ENCODE data around the gene PPP5C.
"Not testable (repeated sequence)": the region's sequence is repeated elsewhere in the genome, so short reads cannot be mapped to it uniquely, and the experiment has no call there.

PPP5C gene

GRCh38 chr19:46393456-46394401, 46.8 kb downstream of the PPP5C start:
- peaks cover 40% of the 10 kb centered on the region for H3K36me3 Mint-ChIP-seq
- DNase-seq (ENCODE audit: low spot score in 2 of 2): no peak

GRCh38 chr19:46394402-46394797, 47.5 kb downstream of the PPP5C start:
- DNase-seq (ENCODE audit: low spot score in 2 of 2) (no peak), ATAC-seq (no peak)
- H3K27ac Mint-ChIP-seq: no peak overlapping the region
- no peak overlapping the region for H3K4me3 Mint-ChIP-seq
- H3K9me3 Mint-ChIP-seq: no peaks in the 10 kb centered on the region
- H3K36me3 Mint-ChIP-seq: peaks cover 34% of the 10 kb centered on the region
- H3K4me1 Mint-ChIP-seq: peaks cover 5% of the 10 kb centered on the region

More at GRCh38 chr19:46393456-46394401, 46.8 kb downstream of the PPP5C start:
- H3K4me3 Mint-ChIP-seq: no peak overlapping the region
- ATAC-seq: no peak
- H3K9me3 Mint-ChIP-seq: no peaks in the 10 kb centered on the region
- H3K4me1 Mint-ChIP-seq: peaks cover 5% of the 10 kb centered on the region
- H3K27ac Mint-ChIP-seq: peak overlapping the region; percentile 33

DNA sequence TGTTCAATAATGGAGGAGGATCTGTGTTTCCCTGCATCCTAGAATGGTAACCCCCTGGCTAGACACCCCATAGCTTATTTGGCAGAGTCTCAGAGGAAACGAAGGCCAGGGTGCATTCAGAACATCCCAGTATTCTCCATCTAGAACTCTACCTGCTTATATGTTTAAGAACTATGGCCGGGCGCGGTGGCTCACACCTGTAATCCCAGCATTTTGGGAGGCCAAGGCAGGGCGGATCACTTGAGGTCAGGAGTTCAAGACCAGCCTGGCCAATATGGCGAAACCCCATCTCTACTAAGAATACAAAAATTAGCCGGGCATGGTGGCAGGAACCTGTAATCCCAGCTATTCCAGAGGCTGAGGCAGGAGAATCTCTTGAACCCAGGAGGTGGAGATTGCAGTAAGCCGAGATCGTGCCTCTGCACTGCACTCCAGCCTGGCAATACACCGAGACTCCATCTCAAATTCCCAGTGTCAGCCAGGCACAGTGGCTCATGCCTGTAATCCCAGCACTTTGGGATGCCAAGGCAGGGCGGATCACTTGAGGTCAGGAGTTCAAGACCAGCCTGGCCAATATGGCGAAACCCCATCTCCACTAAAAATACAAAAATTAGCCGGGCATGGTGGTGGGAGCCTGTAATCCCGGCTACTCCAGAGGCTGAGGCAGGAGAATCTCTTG, 51.1 kb downstream of the PPP5C start:
- not testable (repeated sequence) for H3K27ac Mint-ChIP-seq; DNase-seq (ENCODE audit: low spot score in 2 of 2); H3K9me3 Mint-ChIP-seq; ATAC-seq; H3K4me3 Mint-ChIP-seq; H3K4me1 Mint-ChIP-seq; H3K36me3 Mint-ChIP-seq

GRCh38 chr19:46402725-46403124, 55.8 kb downstream of the PPP5C start:
- no peak for ATAC-seq
- Mint-ChIP-seq H3K9me3 (no peaks in the 10 kb centered on the region), H3K36me3 (no peaks in the 10 kb centered on the region), H3K27ac (no peak overlapping the region), H3K4me3 (no peak overlapping the region), H3K4me1 (peaks cover 14% of the 10 kb centered on the region)
- DNase-seq (ENCODE audit: low spot score in 2 of 2): no peak

DNA sequence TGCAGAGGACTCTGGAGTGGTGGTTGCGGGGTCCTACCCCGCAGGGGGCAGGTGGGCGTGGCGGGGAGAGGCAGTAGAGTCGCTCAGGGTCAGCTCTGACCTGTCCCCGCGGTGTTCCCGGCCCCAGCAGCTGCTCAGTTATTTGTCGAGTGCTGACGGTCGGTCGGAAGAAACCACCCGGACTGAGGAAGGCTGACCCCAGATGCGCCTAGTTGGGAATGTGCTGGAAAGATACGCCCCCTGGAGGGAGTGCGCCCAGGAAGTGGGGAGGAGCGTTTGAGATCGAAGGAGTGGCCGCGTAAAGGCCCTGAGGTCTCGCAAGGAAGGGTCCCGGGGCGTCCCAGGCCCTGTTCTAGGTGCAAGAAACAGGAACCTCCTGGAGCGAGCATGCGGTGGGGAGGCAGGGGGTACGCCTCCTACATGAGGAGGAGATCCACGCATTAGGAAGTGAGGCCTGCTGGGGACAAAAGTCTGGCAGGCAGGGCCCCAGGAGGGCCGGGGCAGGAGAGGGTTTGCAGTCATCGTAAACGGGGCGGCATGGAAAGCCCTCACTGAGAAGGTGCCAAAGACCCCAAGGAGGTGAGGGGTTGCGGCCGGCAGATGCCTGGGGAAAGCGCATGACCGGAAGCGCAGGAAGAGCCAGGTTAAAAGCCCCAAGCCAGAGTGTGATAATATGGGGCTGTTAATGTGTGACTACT, 57.3 kb downstream of the PPP5C start:
- ATAC-seq (peak; percentile 25), DNase-seq (ENCODE audit: low spot score in 2 of 2) (no peak)
- Mint-ChIP-seq H3K4me3 (peak overlapping the region; percentile 69), H3K36me3 (no peaks in the 10 kb centered on the region), H3K4me1 (peaks cover 27% of the 10 kb centered on the region), H3K9me3 (no peaks in the 10 kb centered on the region), H3K27ac (no peak overlapping the region)

DNA sequence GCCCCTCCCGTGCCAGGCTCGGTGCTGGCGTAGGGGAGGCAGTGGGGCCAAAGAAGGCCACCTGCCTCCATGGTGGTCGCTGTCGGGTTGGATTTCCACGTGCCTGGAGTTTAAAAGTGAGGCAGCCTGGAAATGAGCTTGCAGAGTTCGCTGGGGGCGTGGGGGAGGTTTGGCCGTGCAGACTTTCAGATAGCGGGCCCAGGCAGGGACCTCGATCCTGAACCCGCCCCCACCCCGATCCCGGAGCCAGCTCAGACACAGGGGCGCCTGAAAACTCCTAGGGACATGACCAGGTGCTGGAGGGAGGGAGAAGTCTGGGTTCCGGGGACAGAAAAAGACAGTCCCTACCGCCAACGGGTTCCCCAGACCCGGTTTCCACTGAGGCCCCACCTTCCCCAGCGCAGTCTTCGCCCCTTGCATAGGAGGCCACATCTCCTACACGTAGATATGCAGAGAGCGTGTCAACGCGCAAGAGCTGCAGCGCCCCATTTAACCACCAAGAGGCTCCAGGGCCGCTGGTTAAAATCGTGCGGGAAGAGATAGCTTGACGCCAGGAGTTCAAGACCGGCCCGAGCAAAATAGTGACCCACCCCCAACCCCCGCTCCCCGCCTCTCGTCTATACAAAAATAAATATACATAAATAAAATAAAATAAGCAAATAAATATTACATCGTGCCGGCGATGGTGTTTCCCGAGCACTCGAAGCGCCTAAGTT, 58.0 kb downstream of the PPP5C start:
- ATAC-seq: peak; percentile 19

DNA sequence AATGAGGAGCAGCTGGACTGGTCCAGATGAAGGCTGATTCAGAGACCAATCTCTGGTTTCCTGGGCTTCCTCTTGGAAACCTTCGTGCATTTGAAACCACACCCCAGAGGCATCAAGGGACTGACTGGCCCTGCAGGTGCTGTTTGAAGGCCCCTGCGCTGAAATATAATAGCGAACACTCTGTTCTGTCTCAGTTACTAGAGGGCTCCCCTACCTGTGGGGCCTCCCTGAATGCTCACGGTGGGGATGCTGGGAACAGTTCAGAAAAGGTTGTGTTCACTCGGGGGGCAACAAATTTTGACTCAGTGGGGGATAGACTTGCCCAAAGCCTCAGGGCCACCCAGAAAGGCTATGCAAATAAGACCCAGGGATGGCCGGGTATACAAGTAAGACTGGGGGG, 60.1 kb downstream of the PPP5C start:
- Mint-ChIP-seq H3K27ac (no peak overlapping the region), H3K4me3 (no peak overlapping the region), H3K36me3 (no peaks in the 10 kb centered on the region), H3K9me3 (no peaks in the 10 kb centered on the region), H3K4me1 (peaks cover 32% of the 10 kb centered on the region)
- ATAC-seq (no peak), DNase-seq (ENCODE audit: low spot score in 2 of 2) (no peak)

More for the DNA sequence above, 58.0 kb downstream of the PPP5C start:
- Mint-ChIP-seq H3K4me1 (peaks cover 27% of the 10 kb centered on the region), H3K4me3 (peak overlapping the region; percentile 69), H3K36me3 (no peaks in the 10 kb centered on the region), H3K9me3 (no peaks in the 10 kb centered on the region), H3K27ac (no peak overlapping the region)
- DNase-seq (ENCODE audit: low spot score in 2 of 2): no peak

GRCh38 chr19:46407856-46408663, 61.2 kb downstream of the PPP5C start:
- no peaks in the 10 kb centered on the region for H3K9me3 Mint-ChIP-seq
- ATAC-seq (no peak), DNase-seq (ENCODE audit: low spot score in 2 of 2) (no peak)
- H3K4me1 Mint-ChIP-seq: peaks cover 42% of the 10 kb centered on the region
- peak overlapping the region; percentile 30 for H3K27ac Mint-ChIP-seq
- no peak overlapping the region for H3K4me3 Mint-ChIP-seq
- no peaks in the 10 kb centered on the region for H3K36me3 Mint-ChIP-seq

DNA sequence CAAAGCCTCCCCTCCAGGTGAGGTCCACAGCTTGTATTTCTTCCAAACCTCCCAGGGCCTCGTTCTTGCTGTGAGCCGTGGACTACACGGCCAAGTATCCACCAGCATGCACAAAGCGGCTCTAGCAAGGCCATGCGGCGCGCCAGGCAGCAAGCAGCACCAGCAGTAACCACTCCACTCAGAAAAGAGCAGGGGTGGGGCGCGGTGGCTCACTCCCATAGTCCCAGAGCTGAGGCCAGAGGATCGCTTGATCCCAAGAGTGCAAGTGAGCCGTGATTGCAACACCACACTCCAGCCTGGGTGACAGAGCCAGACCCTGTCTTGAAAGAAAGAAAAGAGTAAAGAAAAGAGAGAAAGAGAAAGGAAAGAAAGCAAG, 61.8 kb downstream of the PPP5C start:
- H3K27ac Mint-ChIP-seq: no peak overlapping the region
- H3K36me3 Mint-ChIP-seq: no peaks in the 10 kb centered on the region
- H3K4me3 Mint-ChIP-seq: no peak overlapping the region
- no peak for DNase-seq (ENCODE audit: low spot score in 2 of 2)
- no peaks in the 10 kb centered on the region for H3K9me3 Mint-ChIP-seq
- ATAC-seq: no peak
- H3K4me1 Mint-ChIP-seq: peaks cover 40% of the 10 kb centered on the region

GRCh38 chr19:46409191-46409590, 62.3 kb downstream of the PPP5C start:
- Mint-ChIP-seq H3K27ac (no peak overlapping the region), H3K4me1 (peaks cover 35% of the 10 kb centered on the region), H3K36me3 (no peaks in the 10 kb centered on the region)

DNA sequence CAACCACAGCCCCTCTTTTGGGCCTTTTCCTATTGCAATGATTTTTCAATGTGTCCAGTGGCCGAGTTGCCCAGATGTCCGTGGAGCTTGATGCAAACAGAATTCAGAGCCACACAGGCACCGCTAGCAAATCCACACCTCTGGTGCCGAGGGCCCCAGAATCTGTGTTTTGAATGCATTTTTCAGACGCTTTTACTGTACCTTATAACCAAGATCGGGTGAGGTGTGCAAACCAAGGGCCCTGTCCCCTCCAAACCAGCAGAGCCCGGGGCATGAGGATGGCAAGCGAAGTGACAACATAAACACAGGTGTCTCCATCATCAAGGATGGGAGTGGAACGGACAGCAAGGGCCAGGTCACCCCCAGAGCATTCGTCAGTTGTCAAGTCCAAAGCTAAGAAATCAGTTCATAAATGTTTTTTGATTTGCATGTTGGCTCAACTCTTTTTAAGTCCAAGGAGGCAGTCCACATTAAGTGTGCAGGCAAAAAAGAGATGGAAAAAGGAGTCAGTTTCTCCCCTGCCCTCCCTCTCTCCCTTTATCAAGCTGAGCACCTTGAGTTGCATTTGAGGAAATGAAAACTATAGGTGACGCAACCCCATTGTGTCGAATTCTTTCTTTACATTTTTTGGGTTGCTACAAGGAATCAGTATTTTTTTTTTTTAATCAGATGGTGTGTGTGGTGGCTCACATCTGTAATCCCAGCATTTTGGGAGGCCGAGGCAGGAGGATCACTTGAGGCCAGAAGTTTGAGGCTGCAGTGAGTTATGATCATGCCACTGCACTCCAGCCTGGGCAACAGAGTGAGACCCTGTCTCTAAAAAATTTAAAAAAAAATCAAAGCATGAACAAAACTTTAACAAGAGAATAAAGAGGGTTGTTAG, 63.6 kb downstream of the PPP5C start:
- no peak for ATAC-seq
- Mint-ChIP-seq H3K36me3 (no peaks in the 10 kb centered on the region), H3K4me1 (peaks cover 28% of the 10 kb centered on the region), H3K27ac (no peak overlapping the region), H3K4me3 (no peak overlapping the region), H3K9me3 (no peaks in the 10 kb centered on the region)
- no peak for DNase-seq (ENCODE audit: low spot score in 2 of 2)

More at GRCh38 chr19:46409191-46409590, 62.3 kb downstream of the PPP5C start:
- DNase-seq (ENCODE audit: low spot score in 2 of 2): no peak
- no peak overlapping the region for H3K4me3 Mint-ChIP-seq
- ATAC-seq: no peak
- no peaks in the 10 kb centered on the region for H3K9me3 Mint-ChIP-seq

- H3K27ac Mint-ChIP-seq: no peak overlapping the region
- no peak overlapping the region for H3K4me3 Mint-ChIP-seq
- ATAC-seq (no peak), DNase-seq (ENCODE audit: low spot score in 2 of 2) (no peak)
- H3K9me3 Mint-ChIP-seq: no peaks in the 10 kb centered on the region
- peaks cover 28% of the 10 kb centered on the region for H3K4me1 Mint-ChIP-seq
- no peaks in the 10 kb centered on the region for H3K36me3 Mint-ChIP-seq
These were observed 64.4 kb downstream of the PPP5C start for GRCh38 chr19:46411088-46411924.

Measured in stimulated activated effector memory CD8-positive, alpha-beta T cell treated with anti-CD3 and anti-CD28 coated beads, Interleukin-12 subunit alpha, Interleukin-12 subunit beta, amount 100 ng/mL, for 72 hours (primary cell).